Vagina (tissue), 2 donors: ENCODE measurements around the gene ZNF280D. TPM values are rescaled to one million over a fixed set of nuclear protein-coding genes. Genes with fewer than 3 reads are reported as not detected.

ENCODE experiments used
- DNase-seq, 2 donors: peaks; one replicate each; pipeline ENCODE4 v3.0.0-alpha.2; 2017; ENCODE audit errors: extremely low spot score in 2 of 2
- H3K27ac ChIP-seq: fragments of 200-600 bp; sonication (generic); one replicate; pipeline ENCODE4 v1.5.1; 2019
- H3K27me3 ChIP-seq: fragments of 200-600 bp; sonication (generic); one replicate; pipeline ENCODE4 v1.5.1; 2019
- H3K36me3 ChIP-seq, 2 donors: fragments of 200-600 bp; sonication (generic); one replicate each; pipeline ENCODE4 v1.5.1; 2017 to 2019
- H3K4me1 ChIP-seq: fragments of 200-600 bp; sonication (generic); one replicate; pipeline ENCODE4 v1.5.1; 2019
- H3K4me3 ChIP-seq, 2 donors: fragments of 200-600 bp; sonication (generic); 1 replicate in 1 of 2; 2 replicates in 1 of 2; pipeline ENCODE4 v1.5.1; 2016 to 2019
- H3K9me3 ChIP-seq: fragments of 200-600 bp; sonication (generic); one replicate; pipeline ENCODE4 v1.5.1; 2019
- POLR2A ChIP-seq, 2 donors: fragments of 450-650 bp; IDR thresholded peaks; one replicate each; pipeline ENCODE4 v1.6.1; 2017; ENCODE audit warnings: antibody characterized with exemption in 2 of 2, mild to moderate bottlenecking in 2 of 2, moderate library complexity in 2 of 2
- POLR2AphosphoS5 ChIP-seq, 2 donors: sonication (generic); formaldehyde crosslinking; IDR thresholded peaks; one replicate each; pipeline ENCODE4 v1.9.0; 2017; ENCODE audit warnings: antibody characterized with exemption in 2 of 2, mild to moderate bottlenecking in 2 of 2, low read depth in 1 of 2; ENCODE audit not compliant: insufficient read depth in 1 of 2
- intact Hi-C: fragments of 100-400 bp; cut with DNase I; formaldehyde crosslinking; loops from one replicate; pipeline ENCODE4 v1.15.1; 2023
- small RNA-seq: library from RNA; depleted of rRNA; stranded (forward); fragments of <200 nt; gene quantifications from one replicate; pipeline ENCODE3, GENCODE V24; 2016
- total RNA-seq: library from RNA; depleted of rRNA; stranded (reverse); fragments of >200 nt; gene quantifications from one replicate; pipeline ENCODE4 v1.2.3, GENCODE V29; 2016
- TF ChIP-seq, protein P1 (sequence below), 3 experiments: fragments of 450-650 bp in 2 of 3; fragments of 200-600 bp in 1 of 3; sonication (generic) in 1 of 3; IDR thresholded peaks; one replicate each; pipeline ENCODE4 v1.5.1; 2017 to 2019; ENCODE audit warnings: antibody characterized with exemption in 3 of 3, mild to moderate bottlenecking in 2 of 3, moderate library complexity in 2 of 3

Gene ZNF280D
- total RNA-seq, 1 donor from 2014 or later: 57.9 TPM

DNA sequence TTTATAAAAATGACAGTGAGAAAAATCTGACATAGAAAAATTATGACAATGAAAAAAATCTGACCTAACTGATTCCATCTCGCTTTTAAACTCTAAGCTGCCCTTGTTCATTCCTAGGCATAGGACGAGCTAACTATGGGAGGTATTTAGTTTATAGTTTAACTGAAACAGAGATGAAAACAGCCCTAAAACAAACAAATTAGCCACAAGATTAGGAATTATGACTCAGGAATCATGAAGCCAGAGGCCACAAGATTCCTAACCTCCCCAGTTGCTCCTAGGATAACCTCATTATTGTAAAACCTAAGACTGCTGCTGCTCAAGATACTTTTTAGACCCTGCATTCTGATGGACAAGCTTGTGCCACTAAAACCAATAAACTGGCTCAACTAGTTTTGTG, 145.6 kb downstream of the ZNF280D start:
- Histone ChIP-seq H3K4me1 (no peaks in the 10 kb centered on the region), H3K9me3 (peaks cover 10% of the 10 kb centered on the region), H3K27me3 (no peaks in the 10 kb centered on the region), H3K36me3 (no peaks in the 10 kb centered on the region), H3K4me3 (no peak overlapping the region), H3K27ac (no peak overlapping the region)
- DNase-seq: no peak
- intact Hi-C loops: no loop called here
- TF ChIP-seq POLR2AphosphoS5 (IDR thresholded peaks at IDR 0.05; ENCODE audit: insufficient read depth in 1 of 2, low read depth in 1 of 2): no peak
- TF ChIP-seq, protein P1, sequence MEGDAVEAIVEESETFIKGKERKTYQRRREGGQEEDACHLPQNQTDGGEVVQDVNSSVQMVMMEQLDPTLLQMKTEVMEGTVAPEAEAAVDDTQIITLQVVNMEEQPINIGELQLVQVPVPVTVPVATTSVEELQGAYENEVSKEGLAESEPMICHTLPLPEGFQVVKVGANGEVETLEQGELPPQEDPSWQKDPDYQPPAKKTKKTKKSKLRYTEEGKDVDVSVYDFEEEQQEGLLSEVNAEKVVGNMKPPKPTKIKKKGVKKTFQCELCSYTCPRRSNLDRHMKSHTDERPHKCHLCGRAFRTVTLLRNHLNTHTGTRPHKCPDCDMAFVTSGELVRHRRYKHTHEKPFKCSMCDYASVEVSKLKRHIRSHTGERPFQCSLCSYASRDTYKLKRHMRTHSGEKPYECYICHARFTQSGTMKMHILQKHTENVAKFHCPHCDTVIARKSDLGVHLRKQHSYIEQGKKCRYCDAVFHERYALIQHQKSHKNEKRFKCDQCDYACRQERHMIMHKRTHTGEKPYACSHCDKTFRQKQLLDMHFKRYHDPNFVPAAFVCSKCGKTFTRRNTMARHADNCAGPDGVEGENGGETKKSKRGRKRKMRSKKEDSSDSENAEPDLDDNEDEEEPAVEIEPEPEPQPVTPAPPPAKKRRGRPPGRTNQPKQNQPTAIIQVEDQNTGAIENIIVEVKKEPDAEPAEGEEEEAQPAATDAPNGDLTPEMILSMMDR (IDR thresholded peaks at IDR 0.05): no peak
- no peak for TF ChIP-seq POLR2A (IDR thresholded peaks at IDR 0.05)

DNA sequence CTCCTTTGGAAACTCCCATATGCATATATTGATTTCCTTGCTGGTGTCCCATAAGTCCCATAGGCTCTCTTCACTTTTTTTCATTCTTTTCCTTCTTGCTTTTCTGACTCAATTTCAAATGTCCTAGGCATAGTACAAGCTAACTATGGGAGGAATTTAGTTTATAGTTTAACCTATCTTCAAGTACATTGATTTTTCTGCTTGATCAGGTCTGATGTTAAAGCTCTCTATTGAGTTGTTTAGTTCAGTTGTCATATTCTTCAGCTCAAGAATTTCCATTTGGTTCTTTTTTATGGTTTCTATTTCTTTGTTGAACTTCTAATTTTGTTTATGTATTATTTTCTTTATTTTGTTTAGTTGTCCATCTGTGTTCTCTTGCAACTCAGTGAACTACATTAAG, 147.1 kb downstream of the ZNF280D start:
- intact Hi-C loops: no loop called here
- no peaks in the 10 kb centered on the region for H3K27me3 ChIP-seq
- no peaks in the 10 kb centered on the region for H3K36me3 ChIP-seq
- DNase-seq: no peak
- H3K4me1 ChIP-seq: no peaks in the 10 kb centered on the region
- H3K4me3 ChIP-seq: no peak overlapping the region
- no peak overlapping the region for H3K27ac ChIP-seq
- H3K9me3 ChIP-seq: peaks cover 10% of the 10 kb centered on the region
- TF ChIP-seq POLR2A (IDR thresholded peaks at IDR 0.05) (no peak), POLR2AphosphoS5 (IDR thresholded peaks at IDR 0.05; ENCODE audit: insufficient read depth in 1 of 2, low read depth in 1 of 2) (no peak)
- TF ChIP-seq, protein P1 (IDR thresholded peaks at IDR 0.05): no peak

DNA sequence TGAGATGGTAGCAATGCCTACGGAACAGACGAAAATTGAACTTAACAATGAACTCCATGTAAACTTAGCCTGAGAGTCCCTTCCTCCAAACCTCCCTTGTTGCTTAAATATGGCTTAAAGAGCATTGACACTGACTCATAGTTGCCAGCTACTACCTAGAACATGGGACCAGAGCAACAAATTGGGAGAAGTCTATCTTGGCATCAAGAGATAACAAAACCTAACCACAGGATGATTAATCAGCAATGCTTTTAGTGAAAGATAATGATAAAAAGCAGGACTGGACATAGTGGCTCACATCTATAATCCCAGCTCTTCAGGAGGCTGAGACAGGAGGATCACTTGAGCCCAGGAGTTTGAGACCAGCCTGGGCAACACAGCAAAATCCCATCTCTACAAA, 150.5 kb downstream of the ZNF280D start:
- Histone ChIP-seq H3K27ac (no peak overlapping the region), H3K4me3 (no peak overlapping the region), H3K9me3 (peaks cover 10% of the 10 kb centered on the region), H3K4me1 (no peaks in the 10 kb centered on the region), H3K36me3 (no peaks in the 10 kb centered on the region), H3K27me3 (no peaks in the 10 kb centered on the region)
- DNase-seq: no peak
- TF ChIP-seq POLR2AphosphoS5 (IDR thresholded peaks at IDR 0.05; ENCODE audit: insufficient read depth in 1 of 2, low read depth in 1 of 2) (no peak), POLR2A (IDR thresholded peaks at IDR 0.05) (no peak)
- TF ChIP-seq, protein P1 (IDR thresholded peaks at IDR 0.05): no peak
- intact Hi-C loops: no loop called here

Small RNAs within 50 kb of the gene (small RNA-seq; reads per million reads assigned to genes)
- gene RF00019: not detected

Other genes with a start within 250 kb of the ZNF280D start
- 138 TPM for gene TCF12, start 185.1 kb upstream of the ZNF280D start, total RNA-seq